Upper lobe of left lung (tissue), 6 donors: Measurements from ENCODE around the gene VPS26C. TPM values are rescaled to one million over a fixed set of nuclear protein-coding genes. Genes with fewer than 3 reads are reported as not detected.
"Not testable (repeated sequence)": the region's sequence is repeated elsewhere in the genome, so short reads cannot be mapped to it uniquely, and the experiment has no call there.

Experiments used
- ATAC-seq, 2 donors: fragments of 200-7000 bp; cut with Tn5 transposase; one replicate each; pipeline ENCODE4 v1.9.1; 2022; ENCODE audit warnings: mild to moderate bottlenecking in 2 of 2, moderate library complexity in 2 of 2; ENCODE audit not compliant: low FRiP score in 2 of 2
- DNase-seq, 2 donors: peaks; one replicate each; pipeline ENCODE4 v3.0.0-alpha.2; 2019 to 2020
- H3K27ac ChIP-seq, 4 donors: fragments of 200-600 bp; sonication (generic); one replicate each; pipeline ENCODE4 v1.5.1; 2016 to 2019
- H3K27me3 ChIP-seq, 4 donors: fragments of 200-600 bp; sonication (generic); one replicate each; pipeline ENCODE4 v1.5.1; 2017 to 2019
- H3K36me3 ChIP-seq, 4 donors: fragments of 200-600 bp; sonication (generic); one replicate each; pipeline ENCODE4 v1.5.1; 2016 to 2019
- H3K4me1 ChIP-seq, 4 donors: fragments of 200-600 bp; sonication (generic); one replicate each; pipeline ENCODE4 v1.5.1; 2018 to 2019
- H3K4me3 ChIP-seq, 4 donors: fragments of 200-600 bp; sonication (generic); one replicate each; pipeline ENCODE4 v1.5.1; 2017 to 2019; ENCODE audit warnings: mild to moderate bottlenecking in 2 of 4, moderate library complexity in 1 of 4
- H3K9me3 ChIP-seq, 4 donors: fragments of 200-600 bp; sonication (generic); one replicate each; pipeline ENCODE4 v1.5.1; 2018 to 2019
- CTCF ChIP-seq, 6 experiments: fragments of 450-650 bp in 4 of 6; fragments of 200-600 bp in 2 of 6; sonication (generic) in 2 of 6; IDR thresholded peaks; one replicate each; pipeline ENCODE4 v1.5.1; 2016 to 2019; ENCODE audit warnings: antibody characterized with exemption in 6 of 6
- EP300 ChIP-seq, 4 donors: sonication (generic); formaldehyde crosslinking; IDR thresholded peaks; one replicate each; pipeline ENCODE4 v1.5.1; 2017; ENCODE audit warnings: antibody characterized with exemption in 4 of 4, control low read depth in 2 of 4
- POLR2A ChIP-seq, 4 donors: fragments of 450-650 bp; IDR thresholded peaks; one replicate each; pipeline ENCODE4 v1.5.1; 2016 to 2017; ENCODE audit warnings: antibody characterized with exemption in 4 of 4, mild to moderate bottlenecking in 2 of 4
- POLR2AphosphoS5 ChIP-seq, 2 donors: sonication (generic); formaldehyde crosslinking; IDR thresholded peaks; one replicate each; pipeline ENCODE4 v1.5.1; 2017; ENCODE audit warnings: antibody characterized with exemption in 2 of 2
- WGBS, 2 donors: methylation state at CpG; one replicate each; pipeline ENCODE4 v1.1.5; 2017 to 2018; 5-methylcytosine and 5-hydroxymethylcytosine counted together
- total RNA-seq, 6 donors: library from RNA; depleted of rRNA in 4 of 6; stranded (reverse); fragments of >200 nt in 4 of 6; gene quantifications; one replicate each; pipeline versions ENCODE4 v1.1.0 to v1.2.1, GENCODE V29; 2016 to 2021
- donor health status: DM: no; HTN: no; CAD: no; lungs with moderate emphysema.
- donor health status: DM: no; HTN: yes; CAD: no; lungs with severe emphysema.

The VPS26C gene
- total RNA-seq, result 10 to 100 TPM; 52.1 to 95.3 (median 65.0) TPM

DNA sequence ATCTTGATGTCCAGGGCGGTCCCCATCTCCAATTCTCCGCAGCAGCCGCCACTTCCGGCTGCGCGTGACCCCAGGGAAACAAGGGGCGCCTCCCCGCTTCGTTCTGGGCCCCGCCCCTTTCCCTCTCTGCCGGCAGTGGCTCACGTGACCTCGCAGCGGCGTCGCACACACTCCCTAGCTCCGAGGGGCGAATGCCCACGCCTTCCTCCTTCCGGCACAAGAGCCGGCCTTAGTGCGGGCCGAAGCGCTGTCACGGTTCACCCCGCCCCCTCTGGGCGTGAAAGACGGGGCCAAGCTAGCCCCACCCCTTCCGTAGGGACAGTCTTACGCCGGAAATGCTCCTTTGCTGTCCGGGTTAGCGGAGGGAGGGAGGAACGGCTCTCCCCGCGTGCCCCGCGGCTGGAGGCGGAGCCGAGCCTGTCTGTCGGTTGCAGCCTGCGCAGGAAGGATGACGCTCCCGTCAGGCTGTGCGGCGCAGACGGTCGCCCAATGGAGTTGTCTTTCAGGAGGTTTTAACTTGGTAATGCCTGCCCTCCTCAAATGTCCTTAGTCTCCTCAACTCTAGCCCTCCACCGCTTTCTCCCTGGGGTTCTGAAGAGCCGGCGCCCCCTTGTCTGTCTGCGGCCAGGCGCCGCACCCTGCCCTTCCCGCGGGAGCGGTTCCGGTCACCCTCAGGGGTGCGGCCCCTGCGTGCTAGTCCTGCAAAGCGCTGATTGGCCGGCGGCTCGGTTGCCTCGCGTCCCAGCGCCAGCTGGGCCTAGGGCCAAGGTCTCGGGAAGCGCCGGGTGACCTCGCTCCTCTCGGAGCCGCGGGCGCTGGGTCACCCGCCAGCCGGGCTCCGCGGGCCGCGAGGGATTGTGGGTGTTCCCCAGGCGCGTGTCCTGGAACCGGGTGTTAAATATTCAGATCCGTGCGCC is at the start of gene VPS26C:
TSS of gene VPS26C (minus strand) at position 66 of the 917 bp plus-strand sequence. CDS start at position 26, 40 bp downstream.
- ATAC-seq (peak; percentile 97 to 100), DNase-seq (peak; percentile 98 to 99)
- Histone ChIP-seq H3K4me3 (peak within 1 kb of the TSS; percentile 69 to 97 (median 92)), H3K4me1 (peaks cover 11 to 28% (median 16%) of the 10 kb centered on the region in 4 donors), H3K36me3 (no peaks in the 10 kb centered on the region), H3K9me3 (no peaks in the 10 kb centered on the region), H3K27me3 (no peaks in the 10 kb centered on the region), H3K27ac (peak within 1 kb of the TSS; percentile 93 to 98 (median 97))
- TF ChIP-seq POLR2AphosphoS5 (IDR thresholded peaks at IDR 0.05) (peak; percentile 94 to 95), POLR2A (IDR thresholded peaks at IDR 0.05) (peak in 3 of 4 donors; percentile 77 to 98 (median 92)), CTCF (IDR thresholded peaks at IDR 0.05) (peak in 2 of 6 experiments; percentile 9 to 20), EP300 (IDR thresholded peaks at IDR 0.05) (peak in 2 of 4 donors; percentile 49 to 83)
- WGBS, 2 donors, result 0 to 1% methylated on average over 19 to 51 of the region's 86 CpGs

- DNase-seq, ATAC-seq, H3K4me1 ChIP-seq, H3K36me3 ChIP-seq, H3K27me3 ChIP-seq, H3K4me3 ChIP-seq, H3K27ac ChIP-seq: not testable (repeated sequence)
- WGBS, 2 donors, result 79 to 86% methylated on average over 2 of the region's 2 CpGs
- peaks cover 0 to 15% (median 9%) of the 10 kb centered on the region in 4 donors for H3K9me3 ChIP-seq
Measured at GRCh38 chr21:37316072-37316471, 48.9 kb upstream of the VPS26C start.

DNA sequence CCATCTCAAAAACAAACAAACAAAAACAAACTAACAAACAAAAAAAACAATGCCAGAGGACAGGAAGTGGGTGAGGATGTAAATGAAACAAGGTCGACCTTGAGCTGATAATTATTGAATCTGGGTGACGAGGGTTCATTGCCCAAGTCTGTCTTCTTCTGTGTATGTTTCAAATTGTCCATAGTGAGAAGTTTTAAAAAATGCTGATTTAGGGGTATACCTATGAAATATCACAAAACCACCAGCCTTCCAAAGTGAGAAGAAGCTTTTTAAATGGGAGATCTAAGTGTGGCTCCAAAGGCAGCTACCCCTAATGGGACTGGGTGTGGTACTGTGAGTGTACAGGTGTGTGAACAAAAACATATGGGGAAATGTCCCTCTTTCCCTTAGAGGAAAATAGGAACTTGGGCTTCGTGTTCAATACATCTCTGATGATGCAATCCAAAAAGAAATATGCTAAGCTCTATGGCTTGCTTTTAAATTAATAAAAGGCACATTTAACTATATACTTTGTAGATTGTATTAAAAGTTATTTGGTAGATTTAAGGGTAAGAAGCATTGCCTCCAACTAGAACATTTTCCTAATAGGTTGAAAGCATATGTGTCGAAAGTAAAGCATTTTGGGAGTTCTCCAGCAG is 33.1 kb upstream of the VPS26C start:
- Histone ChIP-seq H3K4me1 (peaks cover 0 to under 1% (median 0%) of the 10 kb centered on the region in 4 donors), H3K36me3 (no peaks in the 10 kb centered on the region), H3K4me3 (no peak overlapping the region), H3K27ac (no peak overlapping the region), H3K9me3 (no peaks in the 10 kb centered on the region), H3K27me3 (no peaks in the 10 kb centered on the region)
- TF ChIP-seq CTCF (IDR thresholded peaks at IDR 0.05) (no peak), POLR2AphosphoS5 (IDR thresholded peaks at IDR 0.05) (no peak), POLR2A (IDR thresholded peaks at IDR 0.05) (no peak), EP300 (IDR thresholded peaks at IDR 0.05) (no peak)
- no peak for DNase-seq
- ATAC-seq, result no peak
- 72 to 73% methylated on average over 4 of the region's 4 CpGs for WGBS, 2 donors

DNA sequence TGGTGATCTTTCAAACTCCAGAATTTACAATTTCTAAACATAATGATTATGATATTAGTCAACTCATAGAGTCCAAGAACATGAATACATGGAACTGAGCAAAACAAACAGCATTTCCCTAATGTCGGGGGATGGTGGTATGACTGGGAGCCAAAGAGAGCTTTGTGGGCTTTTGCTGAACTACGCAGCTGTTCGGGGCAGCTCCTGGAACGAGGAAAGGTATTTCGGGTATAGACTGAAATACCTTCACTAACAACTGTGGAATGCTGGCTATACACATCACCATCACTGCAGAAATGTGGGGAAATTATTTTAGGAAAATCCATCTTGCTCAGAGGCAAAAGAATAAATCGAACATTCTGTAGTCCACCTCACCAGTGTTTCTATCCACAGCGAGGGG is 30.2 kb upstream of the VPS26C start:
- ATAC-seq (no peak), DNase-seq (no peak)
- no peak for TF ChIP-seq POLR2AphosphoS5 (IDR thresholded peaks at IDR 0.05)
- TF ChIP-seq POLR2A (IDR thresholded peaks at IDR 0.05), result no peak
- TF ChIP-seq EP300 (IDR thresholded peaks at IDR 0.05), result no peak
- H3K4me1 ChIP-seq, result peaks cover 0 to 13% (median 4%) of the 10 kb centered on the region in 4 donors
- 83 to 87% methylated on average over 7 of the region's 7 CpGs for WGBS, 2 donors
- no peaks in the 10 kb centered on the region for H3K27me3 ChIP-seq
- no peaks in the 10 kb centered on the region for H3K9me3 ChIP-seq
- H3K4me3 ChIP-seq, result no peak overlapping the region
- no peak overlapping the region for H3K27ac ChIP-seq
- H3K36me3 ChIP-seq, result no peaks in the 10 kb centered on the region

DNA sequence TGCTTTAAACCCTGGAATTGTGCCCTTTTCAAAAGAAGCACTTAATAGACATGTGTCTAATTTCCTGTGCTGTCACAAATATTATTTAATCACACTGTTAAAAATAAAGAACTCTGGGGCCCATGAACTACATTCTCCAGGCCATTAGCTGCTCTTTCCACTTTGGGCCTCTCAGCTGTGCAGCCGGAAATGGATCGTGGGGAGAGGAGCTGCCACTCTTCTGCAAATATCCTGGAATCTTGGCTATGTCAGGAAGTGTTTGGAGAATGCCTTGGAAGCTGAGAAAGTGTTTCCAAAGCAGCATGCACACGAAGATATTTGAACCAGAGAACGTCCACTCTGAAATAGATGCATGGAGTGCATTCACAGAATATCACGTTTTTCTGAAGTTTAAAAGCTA is 27.5 kb upstream of the VPS26C start:
- Histone ChIP-seq H3K36me3 (no peaks in the 10 kb centered on the region), H3K27me3 (no peaks in the 10 kb centered on the region), H3K9me3 (no peaks in the 10 kb centered on the region), H3K4me1 (peaks cover 0 to 13% (median 4%) of the 10 kb centered on the region in 4 donors), H3K27ac (no peak overlapping the region), H3K4me3 (no peak overlapping the region)
- DNase-seq, result no peak
- no peak for ATAC-seq
- 29 to 44% methylated on average over 5 of the region's 5 CpGs for WGBS, 2 donors
- no peak for TF ChIP-seq POLR2A (IDR thresholded peaks at IDR 0.05)
- no peak for TF ChIP-seq POLR2AphosphoS5 (IDR thresholded peaks at IDR 0.05)
- no peak for TF ChIP-seq CTCF (IDR thresholded peaks at IDR 0.05)
- no peak for TF ChIP-seq EP300 (IDR thresholded peaks at IDR 0.05)
